A673 (cell line): Measurements from ENCODE around the gene CYBC1. TPM values are rescaled to one million over a fixed set of nuclear protein-coding genes. Genes with fewer than 3 reads are reported as not detected.

Experiments used
- BruUV-seq: library from RNA; stranded (reverse); fragments of 400-500 nt; replicated peaks from 2 replicates; lab custom pipeline; 2021; lab: Mats Ljungman, UMichigan
- CTCF ChIA-PET: fragments of 300-600 bp; sonication (Branson Sonifier 250); formaldehyde crosslinking; loops from one replicate; lab custom pipeline; 2022; ENCODE audit warnings: antibody characterized with exemption; lab: Charles Lee
- POLR2A ChIA-PET: fragments of 300-600 bp; sonication (Branson Sonifier 250); formaldehyde crosslinking; loops from one replicate; lab custom pipeline; 2022; ENCODE audit warnings: antibody characterized with exemption; ENCODE audit not compliant: low non-redundant PET; lab: Charles Lee
- DNase-seq: peaks from one replicate; pipeline ENCODE4 v3.0.0-alpha.2; 2015; ENCODE audit warnings: low spot score
- H3K27ac ChIP-seq: fragments of 200-600 bp; sonication (generic); 2 replicates; pipeline ENCODE4 v1.5.1; 2016; ENCODE audit warnings: mixed run types, low read depth, mild to moderate bottlenecking, mixed read lengths, antibody characterized with exemption, low read length; ENCODE audit not compliant: poor library complexity, severe bottlenecking
- H3K27me3 ChIP-seq: fragments of 200-600 bp; sonication (generic); replicated peaks from 2 replicates; pipeline ENCODE4 v1.6.1; 2017; ENCODE audit warnings: mixed run types, low read depth, mild to moderate bottlenecking, mixed read lengths, antibody characterized with exemption, low read length; ENCODE audit not compliant: insufficient read depth, poor library complexity
- H3K36me3 ChIP-seq: fragments of 200-600 bp; sonication (generic); 2 replicates; pipeline ENCODE4 v1.6.1; 2016; ENCODE audit warnings: mixed run types, mild to moderate bottlenecking, mixed read lengths, antibody characterized with exemption, low read length; ENCODE audit not compliant: insufficient read depth, poor library complexity, severe bottlenecking
- H3K4me1 ChIP-seq: fragments of 200-600 bp; sonication (generic); 2 replicates; pipeline ENCODE4 v1.6.1; 2017; ENCODE audit warnings: mixed run types, mild to moderate bottlenecking, mixed read lengths, antibody characterized with exemption, low read length; ENCODE audit not compliant: insufficient read depth, poor library complexity, severe bottlenecking
- H3K4me3 ChIP-seq: fragments of 200-600 bp; sonication (generic); 2 replicates; pipeline ENCODE4 v1.5.1; 2016; ENCODE audit warnings: low read depth, mixed run types, mild to moderate bottlenecking, mixed read lengths, low read length; ENCODE audit not compliant: poor library complexity, severe bottlenecking
- H3K9me3 ChIP-seq: fragments of 200-600 bp; sonication (generic); 2 replicates; pipeline ENCODE4 v1.6.1; 2016; ENCODE audit warnings: mixed run types, low read depth, mild to moderate bottlenecking, mixed read lengths, antibody characterized with exemption, low read length; ENCODE audit not compliant: poor library complexity, severe bottlenecking
- CTCF ChIP-seq: fragments of 300-800, 200-600 bp; sonication (generic); conservative IDR thresholded peaks from 2 replicates; pipeline ENCODE4 v1.5.1; 2017; ENCODE audit warnings: low read depth, mild to moderate bottlenecking, antibody characterized with exemption, low read length, moderate library complexity, mixed read lengths
- EZH2 ChIP-seq: fragments of 200-600 bp; sonication (generic); IDR thresholded peaks from 2 replicates; pipeline ENCODE4 v1.6.1; 2017; ENCODE audit warnings: borderline replicate concordance, low read depth, mild to moderate bottlenecking, mixed read lengths, antibody characterized with exemption, low read length; ENCODE audit not compliant: poor library complexity, severe bottlenecking
- intact Hi-C: fragments of 100-400 bp; cut with micrococcal nuclease; formaldehyde crosslinking; loops from one replicate; pipeline ENCODE4 v1.10.0; 2022; ENCODE audit not compliant: unreplicated experiment
- total RNA-seq: library from RNA; stranded (reverse); gene quantifications from 2 replicates; pipeline ENCODE4 v1.2.3, GENCODE V29; 2021

CYBC1 gene
- total RNA-seq, 1 experiment from 2014 or later, result 72.8 TPM

GRCh38 chr17:82491196-82491530 is 40.6 kb upstream of the CYBC1 start:
- H3K27ac ChIP-seq, result no peak overlapping the region
- DNase-seq, result no peak
- H3K36me3 ChIP-seq, result peaks cover 8% of the 10 kb centered on the region
- no peaks in the 10 kb centered on the region for H3K27me3 ChIP-seq
- CTCF ChIA-PET, result no interaction called here
- TF ChIP-seq EZH2 (no peak), CTCF (no peak)
- no TSS peak for BruUV-seq
- intact Hi-C loops, result no loop called here
- no peaks in the 10 kb centered on the region for H3K9me3 ChIP-seq
- H3K4me1 ChIP-seq, result no peaks in the 10 kb centered on the region
- H3K4me3 ChIP-seq, result no peak overlapping the region
- POLR2A ChIA-PET, result no interaction called here

GRCh38 chr17:82490512-82491195 is 40.1 kb upstream of the CYBC1 start:
- Histone ChIP-seq H3K4me1 (no peaks in the 10 kb centered on the region), H3K27ac (no peak overlapping the region), H3K9me3 (no peaks in the 10 kb centered on the region), H3K27me3 (no peaks in the 10 kb centered on the region), H3K36me3 (peaks cover 11% of the 10 kb centered on the region), H3K4me3 (no peak overlapping the region)
- intact Hi-C loops, result no loop called here
- no peak for TF ChIP-seq EZH2
- no peak for TF ChIP-seq CTCF
- no peak for DNase-seq
- no TSS peak for BruUV-seq
- POLR2A ChIA-PET, result no interaction called here
- CTCF ChIA-PET, result no interaction called here

- H3K36me3 ChIP-seq, result peaks cover 16% of the 10 kb centered on the region
- H3K27ac ChIP-seq, result no peak overlapping the region
- intact Hi-C loops, result no loop called here
- CTCF ChIA-PET, result no interaction called here
- H3K4me3 ChIP-seq, result no peak overlapping the region
- no peaks in the 10 kb centered on the region for H3K9me3 ChIP-seq
- TF ChIP-seq EZH2 (no peak), CTCF (no peak)
- DNase-seq, result no peak
- H3K4me1 ChIP-seq, result no peaks in the 10 kb centered on the region
- BruUV-seq, result no TSS peak
- no peaks in the 10 kb centered on the region for H3K27me3 ChIP-seq
- POLR2A ChIA-PET, result no interaction called here
These were observed 39.4 kb upstream of the CYBC1 start for GRCh38 chr17:82489851-82490511.
